ENCODE measurements around the gene CDK11B. TPM values are rescaled to one million over a fixed set of nuclear protein-coding genes. Genes with fewer than 3 reads are reported as not detected.

The CDK11B gene
- total RNA-seq, 2 donors from 2014 or later: 31.8 to 44.7 TPM

- intact Hi-C loops (cut with DNase I): no loop called here
- peaks cover 24% of the 10 kb centered on the region for H3K27me3 ChIP-seq
These were observed 55.8 kb downstream of the CDK11B start for GRCh38 chr1:1602968-1603506.

GRCh38 chr1:1602304-1602967 lies 56.4 kb downstream of the CDK11B start:
- Histone ChIP-seq H3K27me3 (peaks cover 24% of the 10 kb centered on the region), H3K4me1 (peaks cover 4% of the 10 kb centered on the region), H3K9me3 (no peaks in the 10 kb centered on the region), H3K9ac (ENCODE audit: low read depth in 2 of 2, low read length in 2 of 2) (no peak overlapping the region), H3K36me3 (no peaks in the 10 kb centered on the region), H3K4me3 (no peak overlapping the region), H3K27ac (no peak overlapping the region)
- intact Hi-C loops (cut with DNase I): no loop called here
- TF ChIP-seq CTCF (IDR thresholded peaks at IDR 0.05): no peak
- no peak for DNase-seq

More at GRCh38 chr1:1602968-1603506, 55.8 kb downstream of the CDK11B start:
- Histone ChIP-seq H3K4me1 (peaks cover 4% of the 10 kb centered on the region), H3K27ac (no peak overlapping the region), H3K4me3 (no peak overlapping the region), H3K9ac (ENCODE audit: low read depth in 2 of 2, low read length in 2 of 2) (no peak overlapping the region), H3K36me3 (no peaks in the 10 kb centered on the region), H3K9me3 (no peaks in the 10 kb centered on the region)
- no peak for TF ChIP-seq CTCF (IDR thresholded peaks at IDR 0.05)
- no peak for DNase-seq

GRCh38 chr1:1601564-1602303 lies 57.1 kb downstream of the CDK11B start:
- H3K36me3 ChIP-seq: no peaks in the 10 kb centered on the region
- intact Hi-C loops (cut with DNase I): no loop called here
- H3K27me3 ChIP-seq: peaks cover 27% of the 10 kb centered on the region
- H3K9me3 ChIP-seq: no peaks in the 10 kb centered on the region
- H3K4me1 ChIP-seq: peaks cover 4% of the 10 kb centered on the region
- DNase-seq: no peak
- no peak for TF ChIP-seq CTCF (IDR thresholded peaks at IDR 0.05)
- H3K27ac ChIP-seq: no peak overlapping the region
- H3K4me3 ChIP-seq: no peak overlapping the region
- H3K9ac ChIP-seq (ENCODE audit: low read depth in 2 of 2, low read length in 2 of 2): no peak overlapping the region

GRCh38 chr1:1600861-1601563 lies 57.8 kb downstream of the CDK11B start:
- peaks cover 4% of the 10 kb centered on the region for H3K4me1 ChIP-seq
- intact Hi-C loops (cut with DNase I): no loop called here
- H3K4me3 ChIP-seq: no peak overlapping the region
- no peaks in the 10 kb centered on the region for H3K36me3 ChIP-seq
- H3K9me3 ChIP-seq: no peaks in the 10 kb centered on the region
- peaks cover 31% of the 10 kb centered on the region for H3K27me3 ChIP-seq
- H3K9ac ChIP-seq (ENCODE audit: low read depth in 2 of 2, low read length in 2 of 2): no peak overlapping the region
- no peak for TF ChIP-seq CTCF (IDR thresholded peaks at IDR 0.05)
- H3K27ac ChIP-seq: no peak overlapping the region
- no peak for DNase-seq

Measured in colonic mucosa (tissue), 4 donors.